ENCODE data around the gene LRRC46. TPM values are rescaled to one million over a fixed set of nuclear protein-coding genes. Genes with fewer than 3 reads are reported as not detected.

LRRC46 gene
- total and polyA plus RNA-seq, 2 of the 13 experiments (the other 11 are each of a cell fraction or from before 2014, with no cell fraction given) = 0.09 TPM

- TF ChIP-seq SOX5 (CRISPR knock-in tag; IDR thresholded peaks at IDR 0.05; ENCODE audit: borderline replicate concordance) (no peak; the same call in 1 of the 2 replicates), GMEB1 (CRISPR knock-in tag; IDR thresholded peaks at IDR 0.05; ENCODE audit: borderline replicate concordance) (peak; percentile 67), DDIT3 (CRISPR knock-in tag; IDR thresholded peaks at IDR 0.05) (no peak; the same call in 1 of the 2 replicates), ZUFSP (CRISPR knock-in tag; IDR thresholded peaks at IDR 0.05; ENCODE audit: borderline replicate concordance) (no peak), TEAD3 (CRISPR knock-in tag; optimal IDR thresholded peaks at IDR 0.05; ENCODE audit: borderline replicate concordance) (no peak), ZSCAN12 (CRISPR knock-in tag; IDR thresholded peaks at IDR 0.05) (0 out of 2 replicates have a peak, but pooled peaks have one; percentile 70), ZNF34 (CRISPR knock-in tag; IDR thresholded peaks at IDR 0.05; ENCODE audit: borderline replicate concordance) (peak; percentile 55; the same call in 1 of the 2 replicates), UBTF (CRISPR knock-in tag; IDR thresholded peaks at IDR 0.05) (peak; percentile 61), ZNF292 (CRISPR knock-in tag; IDR thresholded peaks at IDR 0.05; ENCODE audit: borderline replicate concordance, low read depth) (peak; percentile 65; the same call in 1 of the 2 replicates), ZNF124 (CRISPR knock-in tag; IDR thresholded peaks at IDR 0.05) (peak; percentile 55; the same call in 1 of the 2 replicates), SKIL (CRISPR knock-in tag; IDR thresholded peaks at IDR 0.05; ENCODE audit: borderline replicate concordance) (no peak), RXRB (CRISPR knock-in tag; IDR thresholded peaks at IDR 0.05; ENCODE audit: borderline replicate concordance) (peak; percentile 80; the same call in 1 of the 2 replicates), ZNF205 (CRISPR knock-in tag; IDR thresholded peaks at IDR 0.05) (peak; percentile 66), SP5 (CRISPR knock-in tag; IDR thresholded peaks at IDR 0.05; ENCODE audit: borderline replicate concordance, low read depth) (peak; percentile 86; the same call in 1 of the 2 replicates), ZIK1 (CRISPR knock-in tag; IDR thresholded peaks at IDR 0.05; ENCODE audit: borderline replicate concordance, low read depth) (peak; percentile 94), BHLHE40 (IDR thresholded peaks at IDR 0.05; ENCODE audit: low read length) (peak; percentile 55; the same call in 1 of the 2 replicates), ZHX1 (CRISPR knock-in tag; IDR thresholded peaks at IDR 0.05; ENCODE audit: low read depth) (no peak)
These were observed 9.4 kb downstream of the LRRC46 start, which contains the start of gene SCRN2 (continued) for GRCh38 chr17:47840742-47841487.

Data from HepG2 (cell line).